Measurements from ENCODE around the gene DUSP3. TPM values are rescaled to one million over a fixed set of nuclear protein-coding genes. Genes with fewer than 3 reads are reported as not detected.

The DUSP3 gene
- total RNA-seq, 4 donors from 2014 or later: 38.6 to 50.1 (median 41.2) TPM

DNA sequence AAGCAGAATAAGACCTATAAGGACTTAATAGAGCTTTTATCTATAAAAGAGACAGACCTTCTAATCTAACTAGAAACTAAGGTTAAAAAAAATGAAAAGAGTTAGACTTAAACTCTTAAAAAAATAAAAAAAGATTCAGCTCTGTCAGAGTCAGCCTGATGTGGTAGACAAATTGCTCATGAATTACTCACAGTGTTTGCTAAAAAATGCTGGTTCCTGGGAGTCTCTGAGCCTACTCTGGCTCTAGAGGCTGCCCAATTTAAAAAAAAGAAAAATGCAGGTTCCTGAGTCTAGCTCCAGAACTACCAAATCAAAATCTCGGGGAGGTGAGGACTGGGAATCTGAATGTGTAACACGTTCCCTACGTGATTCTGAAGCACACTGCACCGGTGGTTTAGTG lies 38.2 kb downstream of the DUSP3 start:
- 83 to 88% methylated on average over 4 of the region's 4 CpGs for WGBS, 2 donors
- Histone ChIP-seq H3K4me3 (no peak overlapping the region), H3K9me3 (no peaks in the 10 kb centered on the region), H3K4me1 (peaks cover 0 to 6% (median 0%) of the 10 kb centered on the region in 4 donors), H3K36me3 (no peaks in the 10 kb centered on the region), H3K27me3 (peaks cover 0 to 21% of the 10 kb centered on the region in 2 donors), H3K27ac (no peak overlapping the region)
- TF ChIP-seq POLR2A (IDR thresholded peaks at IDR 0.05) (no peak), EP300 (IDR thresholded peaks at IDR 0.05) (no peak), CTCF (IDR thresholded peaks at IDR 0.05) (no peak)
- no peak for DNase-seq (ENCODE audit: low spot score in 2 of 2)

GRCh38 chr17:43737722-43738121 lies 41.1 kb downstream of the DUSP3 start:
- no peaks in the 10 kb centered on the region for H3K4me1 ChIP-seq
- DNase-seq (ENCODE audit: low spot score in 2 of 2): no peak
- peaks cover 0 to under 1% of the 10 kb centered on the region in 2 donors for H3K27me3 ChIP-seq
- no peaks in the 10 kb centered on the region for H3K36me3 ChIP-seq
- no peak for TF ChIP-seq POLR2A (IDR thresholded peaks at IDR 0.05)
- no peak for TF ChIP-seq CTCF (IDR thresholded peaks at IDR 0.05)
- TF ChIP-seq EP300 (IDR thresholded peaks at IDR 0.05): no peak
- no peak overlapping the region for H3K27ac ChIP-seq
- H3K9me3 ChIP-seq: no peaks in the 10 kb centered on the region
- 83 to 88% methylated on average over 2 of the region's 2 CpGs for WGBS, 2 donors
- H3K4me3 ChIP-seq: no peak overlapping the region

GRCh38 chr17:43736389-43736788 lies 42.4 kb downstream of the DUSP3 start:
- H3K4me1 ChIP-seq: no peaks in the 10 kb centered on the region

GRCh38 chr17:43734376-43734775 lies 44.4 kb downstream of the DUSP3 start:
- Histone ChIP-seq H3K36me3 (no peaks in the 10 kb centered on the region), H3K27ac (peak overlapping the region in 1 of 4 donors; percentile 2), H3K27me3 (no peaks in the 10 kb centered on the region), H3K4me3 (no peak overlapping the region), H3K4me1 (no peaks in the 10 kb centered on the region), H3K9me3 (no peaks in the 10 kb centered on the region)
- WGBS, 2 donors: 39 to 42% methylated on average over 5 of the region's 5 CpGs
- no peak for TF ChIP-seq POLR2A (IDR thresholded peaks at IDR 0.05)
- no peak for TF ChIP-seq EP300 (IDR thresholded peaks at IDR 0.05)
- TF ChIP-seq CTCF (IDR thresholded peaks at IDR 0.05): no peak
- DNase-seq (ENCODE audit: low spot score in 2 of 2): no peak

More at GRCh38 chr17:43736389-43736788, 42.4 kb downstream of the DUSP3 start:
- no peak overlapping the region for H3K4me3 ChIP-seq
- no peaks in the 10 kb centered on the region for H3K27me3 ChIP-seq
- DNase-seq (ENCODE audit: low spot score in 2 of 2): no peak
- H3K27ac ChIP-seq: no peak overlapping the region
- TF ChIP-seq EP300 (IDR thresholded peaks at IDR 0.05): no peak
- no peak for TF ChIP-seq POLR2A (IDR thresholded peaks at IDR 0.05)
- TF ChIP-seq CTCF (IDR thresholded peaks at IDR 0.05): no peak
- no peaks in the 10 kb centered on the region for H3K9me3 ChIP-seq
- WGBS, 2 donors: 88% methylated on average over 2 of the region's 2 CpGs
- no peaks in the 10 kb centered on the region for H3K36me3 ChIP-seq

DNA sequence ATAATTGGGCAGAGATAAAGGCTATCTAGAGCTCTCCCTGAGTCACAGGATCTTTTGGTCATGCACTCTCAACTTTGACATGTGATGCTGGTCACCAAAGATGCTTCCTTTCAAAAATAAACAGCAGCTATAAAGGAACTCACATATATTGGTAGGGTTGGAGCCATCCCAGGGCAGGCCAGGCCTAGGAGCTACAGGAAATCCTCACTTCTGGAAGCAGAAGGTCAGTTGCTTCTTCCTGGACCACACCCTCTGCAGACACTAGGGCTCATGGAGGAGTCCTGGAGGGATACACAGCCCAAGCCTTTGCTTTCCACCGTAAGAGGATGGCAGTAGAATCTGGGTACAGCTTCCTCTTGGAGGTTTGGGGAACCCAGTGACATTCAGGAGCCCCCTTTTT lies 44.8 kb downstream of the DUSP3 start:
- Histone ChIP-seq H3K36me3 (no peaks in the 10 kb centered on the region), H3K27ac (peak overlapping the region in 1 of 4 donors; percentile 2), H3K9me3 (no peaks in the 10 kb centered on the region), H3K27me3 (no peaks in the 10 kb centered on the region), H3K4me3 (no peak overlapping the region), H3K4me1 (no peaks in the 10 kb centered on the region)
- no peak for DNase-seq (ENCODE audit: low spot score in 2 of 2)
- WGBS, 2 donors: 55 to 80% methylated on average over 1 of the region's 1 CpG
- TF ChIP-seq POLR2A (IDR thresholded peaks at IDR 0.05): no peak
- TF ChIP-seq EP300 (IDR thresholded peaks at IDR 0.05): no peak
- TF ChIP-seq CTCF (IDR thresholded peaks at IDR 0.05): no peak

Data from tibial nerve (tissue), 4 donors.